ENCODE measurements around the gene ZNF479. TPM values are rescaled to one million over a fixed set of nuclear protein-coding genes. Genes with fewer than 3 reads are reported as not detected.
A peak's percentile ranks its signal among the peaks of the same experiment; 100 is the strongest.
"Not testable (repeated sequence)": the region's sequence is repeated elsewhere in the genome, so short reads cannot be mapped to it uniquely, and the experiment has no call there.

The ZNF479 gene
- total and polyA plus RNA-seq, 2 donors (not counting 3 experiments of a cell fraction or from before 2014, with no cell fraction given) = not detected

DNA sequence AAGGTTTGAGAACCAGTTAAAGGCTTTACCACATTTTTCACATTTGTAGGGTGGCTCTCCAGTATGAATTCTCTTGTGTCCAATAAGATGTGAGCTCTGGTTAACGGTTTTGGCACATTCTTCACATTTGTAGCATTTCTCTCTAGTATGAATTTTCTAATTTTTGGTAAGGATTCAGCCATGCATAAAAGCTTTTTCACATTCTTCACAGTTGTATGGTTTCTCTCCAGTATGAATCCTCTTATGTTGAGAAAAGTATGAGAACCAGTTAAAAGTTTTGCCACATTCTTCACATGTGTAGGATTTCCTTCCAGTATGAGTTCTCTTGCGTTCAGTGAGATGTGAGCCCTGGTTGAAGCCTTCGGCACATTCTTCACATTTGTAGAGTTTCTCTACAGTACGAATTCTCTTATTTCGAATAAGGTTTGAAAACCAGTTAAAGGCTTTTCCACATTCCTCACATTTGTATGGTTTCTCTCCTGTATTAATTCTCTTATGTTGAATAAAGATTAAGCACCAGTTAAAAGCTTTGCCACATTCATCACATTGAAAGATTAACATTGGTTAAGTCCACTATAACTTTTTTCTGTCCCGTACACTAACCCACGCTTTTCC, 33.2 kb upstream of the ZNF479 start:
- Histone ChIP-seq H3K36me3 (ENCODE audit: control insufficient read depth in 2 of 2, extremely low read depth in 1 of 2, insufficient read depth in 2 of 2, low read length in 2 of 2) (no peaks in the 10 kb centered on the region), H3K9me3 (replicated peaks; ENCODE audit: control insufficient read depth, insufficient read depth, low read length) (peaks cover 10% of the 10 kb centered on the region), H3K4me1 (ENCODE audit: control insufficient read depth, extremely low read depth, insufficient read depth, low read length) (no peaks in the 10 kb centered on the region), H4K20me1 (replicated peaks; ENCODE audit: control insufficient read depth, extremely low read depth, insufficient read depth, low read length) (no peaks in the 10 kb centered on the region), H3K9ac (replicated peaks; ENCODE audit: extremely low read depth, insufficient read depth, low read length) (no peak overlapping the region), H3K4me3 (replicated peaks in 1 of 3; ENCODE audit: insufficient read depth in 1 of 3, low read depth in 1 of 3, low read length in 3 of 3) (no peak overlapping the region), H3K27me3 (ENCODE audit: control insufficient read depth in 2 of 2, insufficient read depth in 2 of 2, low read length in 2 of 2) (no peaks in the 10 kb centered on the region), H3K27ac (ENCODE audit: insufficient read depth, low read depth, low read length) (no peak overlapping the region), H2AFZ (ENCODE audit: low read depth, low read length) (no peak overlapping the region), H3K9me1 (replicated peaks; ENCODE audit: control insufficient read depth, extremely low read depth, insufficient read depth, low read length) (no peaks in the 10 kb centered on the region), H3K79me2 (ENCODE audit: control insufficient read depth, insufficient read depth, low read length) (no peaks in the 10 kb centered on the region), H3K4me2 (ENCODE audit: insufficient read depth, low read length) (no peak overlapping the region)
- TF ChIP-seq FOS (IDR thresholded peaks at IDR 0.05; ENCODE audit: borderline replicate concordance, insufficient read depth, low read length) (no peak), JUN (IDR thresholded peaks at IDR 0.05; ENCODE audit: borderline replicate concordance, insufficient read depth, insufficient read length, low read depth) (no peak), GATA2 (IDR thresholded peaks at IDR 0.05; ENCODE audit: insufficient read depth, insufficient read length, low read depth, low read length) (no peak), POLR2AphosphoS5 (IDR thresholded peaks at IDR 0.05; ENCODE audit: insufficient read depth, low read depth, low read length) (no peak), EZH2 (IDR thresholded peaks at IDR 0.05; ENCODE audit: borderline replicate concordance, low read depth, low read length, severe bottlenecking) (no peak), POLR2A (IDR thresholded peaks at IDR 0.05; ENCODE audit: low read depth, low read length) (no peak), MYC (IDR thresholded peaks at IDR 0.05; ENCODE audit: low read depth, low read length) (no peak)
- TF ChIP-seq, protein P1, sequence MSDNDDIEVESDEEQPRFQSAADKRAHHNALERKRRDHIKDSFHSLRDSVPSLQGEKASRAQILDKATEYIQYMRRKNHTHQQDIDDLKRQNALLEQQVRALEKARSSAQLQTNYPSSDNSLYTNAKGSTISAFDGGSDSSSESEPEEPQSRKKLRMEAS (IDR thresholded peaks at IDR 0.05; ENCODE audit: insufficient read depth, insufficient read length) = no peak
- TF ChIP-seq, protein P2, sequence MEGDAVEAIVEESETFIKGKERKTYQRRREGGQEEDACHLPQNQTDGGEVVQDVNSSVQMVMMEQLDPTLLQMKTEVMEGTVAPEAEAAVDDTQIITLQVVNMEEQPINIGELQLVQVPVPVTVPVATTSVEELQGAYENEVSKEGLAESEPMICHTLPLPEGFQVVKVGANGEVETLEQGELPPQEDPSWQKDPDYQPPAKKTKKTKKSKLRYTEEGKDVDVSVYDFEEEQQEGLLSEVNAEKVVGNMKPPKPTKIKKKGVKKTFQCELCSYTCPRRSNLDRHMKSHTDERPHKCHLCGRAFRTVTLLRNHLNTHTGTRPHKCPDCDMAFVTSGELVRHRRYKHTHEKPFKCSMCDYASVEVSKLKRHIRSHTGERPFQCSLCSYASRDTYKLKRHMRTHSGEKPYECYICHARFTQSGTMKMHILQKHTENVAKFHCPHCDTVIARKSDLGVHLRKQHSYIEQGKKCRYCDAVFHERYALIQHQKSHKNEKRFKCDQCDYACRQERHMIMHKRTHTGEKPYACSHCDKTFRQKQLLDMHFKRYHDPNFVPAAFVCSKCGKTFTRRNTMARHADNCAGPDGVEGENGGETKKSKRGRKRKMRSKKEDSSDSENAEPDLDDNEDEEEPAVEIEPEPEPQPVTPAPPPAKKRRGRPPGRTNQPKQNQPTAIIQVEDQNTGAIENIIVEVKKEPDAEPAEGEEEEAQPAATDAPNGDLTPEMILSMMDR (IDR thresholded peaks at IDR 0.05; ENCODE audit: extremely low read depth in 1 of 2, insufficient read depth in 1 of 2, low read depth in 1 of 2, low read length in 2 of 2) = no peak
- POLR2A ChIA-PET = no interaction called here
- CTCF ChIA-PET = no interaction called here
- FAIRE-seq (peak; percentile 28), DNase-seq (ENCODE audit: low read depth, low spot score) (no peak)
- dilution Hi-C loops (cut with MboI; ENCODE audit: extremely low pct_ligation_motif_present, low sequenced_read_pairs) (no loop called here), intact Hi-C loops (cut with micrococcal nuclease) (no loop called here)
- BruUV-seq (replicated peaks) = no TSS peak

DNA sequence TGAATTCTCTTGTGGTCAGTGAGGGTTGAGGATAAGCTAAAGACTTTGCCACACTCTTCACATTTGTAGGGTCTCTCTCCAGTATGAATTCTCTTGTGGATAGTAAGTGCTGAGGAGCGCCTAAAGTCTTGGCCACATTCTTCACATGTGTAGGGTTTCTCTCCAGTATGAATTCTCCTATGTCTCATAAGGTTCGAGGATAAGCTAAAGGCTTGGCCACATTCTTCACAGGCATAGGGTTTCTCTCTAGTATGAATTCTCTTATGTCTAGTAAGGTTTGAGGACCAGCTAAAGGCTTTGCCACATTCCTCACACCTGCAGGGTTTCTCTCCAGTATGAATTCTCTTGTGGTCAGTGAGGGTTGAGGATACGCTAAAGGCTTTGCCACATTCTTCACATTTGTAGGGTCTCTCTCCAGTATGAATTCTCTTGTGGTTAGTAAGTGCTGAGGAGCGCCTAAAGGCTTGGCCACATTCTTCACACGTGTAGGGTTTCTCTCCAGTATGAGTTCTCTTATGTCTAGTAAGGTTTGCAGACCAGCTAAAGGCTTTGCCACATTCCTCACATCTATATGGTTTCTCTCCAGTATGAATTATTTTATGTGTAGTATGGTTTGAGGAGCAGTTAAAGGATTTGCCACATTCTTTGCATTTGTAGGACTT, 12.0 kb downstream of the ZNF479 start:
- H3K4me3 ChIP-seq (replicated peaks in 1 of 3; ENCODE audit: insufficient read depth in 1 of 3, low read depth in 1 of 3, low read length in 3 of 3); H4K20me1 ChIP-seq (replicated peaks; ENCODE audit: control insufficient read depth, extremely low read depth, insufficient read depth, low read length); H3K4me1 ChIP-seq (ENCODE audit: control insufficient read depth, extremely low read depth, insufficient read depth, low read length); H3K27me3 ChIP-seq (ENCODE audit: control insufficient read depth in 2 of 2, insufficient read depth in 2 of 2, low read length in 2 of 2); dilution Hi-C loops (cut with MboI; ENCODE audit: extremely low pct_ligation_motif_present, low sequenced_read_pairs); FAIRE-seq; H3K79me2 ChIP-seq (ENCODE audit: control insufficient read depth, insufficient read depth, low read length); CTCF ChIA-PET; H3K36me3 ChIP-seq (ENCODE audit: control insufficient read depth in 2 of 2, extremely low read depth in 1 of 2, insufficient read depth in 2 of 2, low read length in 2 of 2); intact Hi-C loops (cut with micrococcal nuclease); H2AFZ ChIP-seq (ENCODE audit: low read depth, low read length); H3K9me3 ChIP-seq (replicated peaks; ENCODE audit: control insufficient read depth, insufficient read depth, low read length); H3K9ac ChIP-seq (replicated peaks; ENCODE audit: extremely low read depth, insufficient read depth, low read length); DNase-seq (ENCODE audit: low read depth, low spot score); H3K27ac ChIP-seq (ENCODE audit: insufficient read depth, low read depth, low read length); BruUV-seq (replicated peaks); POLR2A ChIA-PET; H3K9me1 ChIP-seq (replicated peaks; ENCODE audit: control insufficient read depth, extremely low read depth, insufficient read depth, low read length); H3K4me2 ChIP-seq (ENCODE audit: insufficient read depth, low read length): not testable (repeated sequence)
